H1 (cell line): ENCODE results near the gene IQCN. TPM values are rescaled to one million over a fixed set of nuclear protein-coding genes. Genes with fewer than 3 reads are reported as not detected.

Source experiments
- CHD1 ChIP-seq: IDR thresholded peaks from 2 replicates; pipeline ENCODE4 v1.6.1; 2012; ENCODE audit warnings: low read depth, low read length, improper control_type of control experiment
- CTBP2 ChIP-seq: IDR thresholded peaks from 2 replicates; pipeline ENCODE4 v1.7.0; 2011; ENCODE audit warnings: borderline replicate concordance, mild to moderate bottlenecking, moderate library complexity, mixed read lengths, low read length; ENCODE audit not compliant: insufficient read depth, insufficient read length
- HDAC6 ChIP-seq: IDR thresholded peaks from one replicate; pipeline ENCODE4 v1.7.1; 2012; ENCODE audit warnings: low read depth, mild to moderate bottlenecking, inconsistent platforms, low read length, moderate library complexity
- KDM1A ChIP-seq: fragments of 200-600, 300-600 bp; sonication (generic); IDR thresholded peaks from 2 replicates; pipeline ENCODE4 v1.7.1; 2016; ENCODE audit warnings: mild to moderate bottlenecking, low read length, borderline replicate concordance
- PHF8 ChIP-seq: fragments of 200-600 bp; sonication (generic); conservative IDR thresholded peaks from 2 replicates; pipeline ENCODE4 v1.7.1; 2012; ENCODE audit warnings: low read depth, mild to moderate bottlenecking, inconsistent platforms, low read length, moderate library complexity
- RAD21 ChIP-seq, 2 experiments: IDR thresholded peaks in 1 of 2; conservative IDR thresholded peaks in 1 of 2; 2 replicates each; pipeline ENCODE4 v1.6.1; 2011; ENCODE audit warnings: low read depth in 2 of 2, low read length in 2 of 2, improper control_type of control experiment in 1 of 2, inconsistent platforms in 1 of 2, mild to moderate bottlenecking in 1 of 2, moderate library complexity in 1 of 2
- RNF2 ChIP-seq: fragments of 200-900, 300-1000 bp; sonication (generic); IDR thresholded peaks from 2 replicates; pipeline ENCODE4 v1.7.1; 2016; ENCODE audit warnings: borderline replicate concordance, low read depth, mild to moderate bottlenecking, antibody characterized with exemption, low read length; ENCODE audit not compliant: poor library complexity, severe bottlenecking; ENCODE audit errors: missing control alignments
- SAP30 ChIP-seq: fragments of 300-600 bp; sonication (generic); IDR thresholded peaks from 2 replicates; pipeline ENCODE4 v1.7.1; 2012; ENCODE audit warnings: low read length, moderate library complexity, mild to moderate bottlenecking, inconsistent platforms; ENCODE audit not compliant: insufficient read depth, insufficient replicate concordance
- SIN3A ChIP-seq, 2 experiments: IDR thresholded peaks in 1 of 2; conservative IDR thresholded peaks in 1 of 2; 2 replicates each; pipeline ENCODE4 v1.6.1; 2011 to 2012; ENCODE audit warnings: low read length in 2 of 2, improper control_type of control experiment in 1 of 2, low read depth in 1 of 2, mild to moderate bottlenecking in 1 of 2
- SP2 ChIP-seq: IDR thresholded peaks from 2 replicates; pipeline ENCODE4 v1.6.1; 2012; ENCODE audit warnings: mild to moderate bottlenecking, low read length, inconsistent platforms
- SRF ChIP-seq: IDR thresholded peaks from 2 replicates; pipeline ENCODE4 v1.6.1; 2011; ENCODE audit warnings: mild to moderate bottlenecking, low read depth, low read length, moderate library complexity
- TCF12 ChIP-seq: IDR thresholded peaks from 2 replicates; pipeline ENCODE4 v1.6.1; 2011; ENCODE audit warnings: low read depth, mild to moderate bottlenecking, low read length
- polyA plus RNA-seq, 7 experiments: library from polyadenylated mRNA; depleted of rRNA in 3 of 7; stranded (reverse) in 5 of 7; unstranded in 2 of 7; fragments of >200 nt in 5 of 7; fragments of 200-250 nt in 2 of 7; gene quantifications; 1 replicate in 5 of 7; 2 replicates in 1 of 7; 4 replicates in 1 of 7; pipeline versions ENCODE4 v1.2.1 to v1.2.3, GENCODE V29; 2011 to 2013; ENCODE audit warnings: missing spikeins in 2 of 7, mixed read lengths in 2 of 7
- total RNA-seq: library from RNA; stranded (reverse); fragmentation: NEBNext Ultra II Directional; extraction: Animal tissue kit (Norgen Biotek cat#: 25700); gene quantifications from 2 replicates; pipeline ENCODE4 v1.2.1, GENCODE V29; 2021
- TF ChIP-seq, protein P1 (sequence below): IDR thresholded peaks from 2 replicates; pipeline ENCODE4 v1.6.1; 2012; ENCODE audit warnings: inconsistent platforms
- TF ChIP-seq, protein P2 (sequence below), 3 experiments: IDR thresholded peaks; 1 replicate in 2 of 3; 2 replicates in 1 of 3; pipeline versions ENCODE4 v1.5.1 to v1.6.1; 2011; ENCODE audit warnings: low read length in 3 of 3, mild to moderate bottlenecking in 3 of 3, inconsistent platforms in 2 of 3, low read depth in 1 of 3, moderate library complexity in 1 of 3; ENCODE audit not compliant: insufficient read depth in 1 of 3; ENCODE audit errors: control extremely low read depth in 1 of 3
- TF ChIP-seq, protein P3 (sequence below): IDR thresholded peaks from 2 replicates; pipeline ENCODE4 v1.6.1; 2011; ENCODE audit warnings: low read length, improper control_type of control experiment
- TF ChIP-seq, protein P4 (sequence below): IDR thresholded peaks from 2 replicates; pipeline ENCODE4 v1.6.1; 2011; ENCODE audit warnings: low read depth, mild to moderate bottlenecking, low read length; ENCODE audit not compliant: insufficient read depth

Gene IQCN
- total and polyA plus RNA-seq, 2 of the 8 experiments (the other 6 are each of a cell fraction or from before 2014, with no cell fraction given), result 0.36 to 1.0 TPM

DNA sequence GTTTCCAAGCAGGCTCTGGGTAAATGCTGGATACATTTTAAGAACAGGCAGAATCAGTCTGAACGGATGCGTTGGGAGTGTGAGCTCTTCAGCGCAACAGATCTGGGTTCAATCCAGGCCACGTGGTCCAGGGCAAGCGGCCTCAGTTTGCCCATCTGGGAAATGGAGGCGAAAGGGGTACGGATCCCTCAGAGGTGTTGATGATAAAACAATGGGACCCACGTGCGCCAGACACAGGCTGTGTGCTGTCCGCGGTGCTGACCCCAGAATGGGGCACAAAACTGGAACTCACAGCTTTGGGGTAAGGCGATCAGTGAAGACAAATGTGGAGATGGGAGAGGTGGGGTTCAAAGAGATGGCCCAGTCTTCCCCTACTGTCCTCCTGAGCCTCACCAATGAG lies 34.9 kb downstream of the IQCN start (continued):
- TF ChIP-seq, protein P1, sequence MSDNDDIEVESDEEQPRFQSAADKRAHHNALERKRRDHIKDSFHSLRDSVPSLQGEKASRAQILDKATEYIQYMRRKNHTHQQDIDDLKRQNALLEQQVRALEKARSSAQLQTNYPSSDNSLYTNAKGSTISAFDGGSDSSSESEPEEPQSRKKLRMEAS, result peak; percentile 99
- TF ChIP-seq, protein P2, sequence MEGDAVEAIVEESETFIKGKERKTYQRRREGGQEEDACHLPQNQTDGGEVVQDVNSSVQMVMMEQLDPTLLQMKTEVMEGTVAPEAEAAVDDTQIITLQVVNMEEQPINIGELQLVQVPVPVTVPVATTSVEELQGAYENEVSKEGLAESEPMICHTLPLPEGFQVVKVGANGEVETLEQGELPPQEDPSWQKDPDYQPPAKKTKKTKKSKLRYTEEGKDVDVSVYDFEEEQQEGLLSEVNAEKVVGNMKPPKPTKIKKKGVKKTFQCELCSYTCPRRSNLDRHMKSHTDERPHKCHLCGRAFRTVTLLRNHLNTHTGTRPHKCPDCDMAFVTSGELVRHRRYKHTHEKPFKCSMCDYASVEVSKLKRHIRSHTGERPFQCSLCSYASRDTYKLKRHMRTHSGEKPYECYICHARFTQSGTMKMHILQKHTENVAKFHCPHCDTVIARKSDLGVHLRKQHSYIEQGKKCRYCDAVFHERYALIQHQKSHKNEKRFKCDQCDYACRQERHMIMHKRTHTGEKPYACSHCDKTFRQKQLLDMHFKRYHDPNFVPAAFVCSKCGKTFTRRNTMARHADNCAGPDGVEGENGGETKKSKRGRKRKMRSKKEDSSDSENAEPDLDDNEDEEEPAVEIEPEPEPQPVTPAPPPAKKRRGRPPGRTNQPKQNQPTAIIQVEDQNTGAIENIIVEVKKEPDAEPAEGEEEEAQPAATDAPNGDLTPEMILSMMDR (IDR thresholded peaks at IDR 0.05; ENCODE audit: control extremely low read depth in 1 of 3, insufficient read depth in 1 of 3, low read depth in 1 of 3, low read length in 3 of 3), result no peak
- TF ChIP-seq HDAC6 (no peak), CTBP2 (no peak), CHD1 (no peak), SP2 (no peak), RAD21 (IDR thresholded peaks at IDR 0.05 in 1 of 2, conservative IDR thresholded peaks at IDR 0.05 in 1 of 2; ENCODE audit: low read depth in 2 of 2, low read length in 2 of 2) (no peak), PHF8 (no peak), KDM1A (peak; percentile 98), SIN3A (conservative IDR thresholded peaks at IDR 0.05 in 1 of 2, IDR thresholded peaks at IDR 0.05 in 1 of 2; ENCODE audit: low read depth in 1 of 2, low read length in 2 of 2) (peak; percentile 95 to 99), RNF2 (no peak), SAP30 (peak; percentile 96), SRF (no peak), TCF12 (no peak)
- TF ChIP-seq, protein P3, sequence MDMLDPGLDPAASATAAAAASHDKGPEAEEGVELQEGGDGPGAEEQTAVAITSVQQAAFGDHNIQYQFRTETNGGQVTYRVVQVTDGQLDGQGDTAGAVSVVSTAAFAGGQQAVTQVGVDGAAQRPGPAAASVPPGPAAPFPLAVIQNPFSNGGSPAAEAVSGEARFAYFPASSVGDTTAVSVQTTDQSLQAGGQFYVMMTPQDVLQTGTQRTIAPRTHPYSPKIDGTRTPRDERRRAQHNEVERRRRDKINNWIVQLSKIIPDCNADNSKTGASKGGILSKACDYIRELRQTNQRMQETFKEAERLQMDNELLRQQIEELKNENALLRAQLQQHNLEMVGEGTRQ, result peak; percentile 41; the same call in 1 of the 2 replicates
- TF ChIP-seq, protein P4, sequence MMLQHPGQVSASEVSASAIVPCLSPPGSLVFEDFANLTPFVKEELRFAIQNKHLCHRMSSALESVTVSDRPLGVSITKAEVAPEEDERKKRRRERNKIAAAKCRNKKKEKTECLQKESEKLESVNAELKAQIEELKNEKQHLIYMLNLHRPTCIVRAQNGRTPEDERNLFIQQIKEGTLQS, result no peak
- TF ChIP-seq, all 59 proteins: peak for 8
